Immature natural killer cell (primary cell): ENCODE measurements around the gene TMC5. TPM values are rescaled to one million over a fixed set of nuclear protein-coding genes. Genes with fewer than 3 reads are reported as not detected.

Source experiments
- DNase-seq, 3 donors: peaks; one replicate each; pipeline ENCODE4 v3.0.0; 2022; ENCODE audit warnings: mixed read lengths in 1 of 3
- H3K27ac Mint-ChIP-seq, 6 donors: one replicate each; pipeline ENCODE4 v1.8.0; 2020; ENCODE audit warnings: mixed read lengths in 6 of 6, mild to moderate bottlenecking in 5 of 6, inconsistent platforms in 4 of 6, moderate library complexity in 3 of 6
- H3K27me3 Mint-ChIP-seq, 3 donors: one replicate each; pipeline ENCODE4 v1.8.0; 2020 to 2021; ENCODE audit warnings: low read depth in 3 of 3, mild to moderate bottlenecking in 3 of 3, mixed read lengths in 3 of 3, moderate library complexity in 3 of 3, inconsistent platforms in 1 of 3
- H3K36me3 Mint-ChIP-seq, 3 donors: one replicate each; pipeline ENCODE4 v1.8.0; 2020; ENCODE audit warnings: mixed read lengths in 3 of 3, inconsistent platforms in 2 of 3, mild to moderate bottlenecking in 2 of 3
- H3K4me1 Mint-ChIP-seq, 2 donors: one replicate each; pipeline ENCODE4 v1.8.0; 2020; ENCODE audit warnings: inconsistent platforms in 2 of 2, mild to moderate bottlenecking in 2 of 2, mixed read lengths in 2 of 2, moderate library complexity in 1 of 2
- H3K4me3 Mint-ChIP-seq, 5 donors: one replicate each; pipeline ENCODE4 v1.8.0; 2020; ENCODE audit warnings: mild to moderate bottlenecking in 5 of 5, mixed read lengths in 5 of 5, inconsistent platforms in 3 of 5, moderate library complexity in 3 of 5
- H3K9me3 Mint-ChIP-seq, 6 donors: one replicate each; pipeline ENCODE4 v1.8.0; 2020; ENCODE audit warnings: mild to moderate bottlenecking in 6 of 6, mixed read lengths in 6 of 6, inconsistent platforms in 4 of 6, moderate library complexity in 3 of 6
- polyA plus RNA-seq, 3 donors: library from polyadenylated mRNA; unstranded; fragments of 300-500 nt; fragmentation: Illumina TruSeq; gene quantifications; one replicate each; pipeline ENCODE4 v1.2.3, GENCODE V29; 2021

TMC5 gene
- polyA plus RNA-seq, 3 donors from 2014 or later: not detected

DNA sequence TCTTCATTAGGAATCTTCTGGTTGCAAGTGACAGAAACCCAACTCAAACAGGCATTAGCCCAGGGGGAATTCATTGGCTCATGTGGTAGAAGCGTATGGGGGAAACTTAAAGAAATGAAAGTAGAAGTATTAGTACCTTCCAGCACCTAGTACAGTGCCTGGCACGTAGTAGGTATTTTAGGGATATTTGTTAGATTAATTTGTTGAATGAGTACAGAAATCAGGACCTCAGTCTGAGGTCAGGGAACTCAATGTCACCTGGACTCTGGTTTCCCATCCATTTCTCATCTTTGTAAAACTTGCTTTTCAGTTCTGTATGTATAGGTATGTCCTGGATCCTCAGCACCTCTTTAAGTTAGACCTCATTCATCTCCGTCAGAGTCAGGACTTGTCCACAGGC, 32.5 kb downstream of the TMC5 start:
- Mint-ChIP-seq H3K27ac (no peak overlapping the region), H3K36me3 (no peaks in the 10 kb centered on the region), H3K9me3 (no peaks in the 10 kb centered on the region), H3K4me1 (no peaks in the 10 kb centered on the region), H3K4me3 (no peak overlapping the region), H3K27me3 (peaks cover 6 to 7% (median 6%) of the 10 kb centered on the region in 3 donors)
- DNase-seq: no peak

DNA sequence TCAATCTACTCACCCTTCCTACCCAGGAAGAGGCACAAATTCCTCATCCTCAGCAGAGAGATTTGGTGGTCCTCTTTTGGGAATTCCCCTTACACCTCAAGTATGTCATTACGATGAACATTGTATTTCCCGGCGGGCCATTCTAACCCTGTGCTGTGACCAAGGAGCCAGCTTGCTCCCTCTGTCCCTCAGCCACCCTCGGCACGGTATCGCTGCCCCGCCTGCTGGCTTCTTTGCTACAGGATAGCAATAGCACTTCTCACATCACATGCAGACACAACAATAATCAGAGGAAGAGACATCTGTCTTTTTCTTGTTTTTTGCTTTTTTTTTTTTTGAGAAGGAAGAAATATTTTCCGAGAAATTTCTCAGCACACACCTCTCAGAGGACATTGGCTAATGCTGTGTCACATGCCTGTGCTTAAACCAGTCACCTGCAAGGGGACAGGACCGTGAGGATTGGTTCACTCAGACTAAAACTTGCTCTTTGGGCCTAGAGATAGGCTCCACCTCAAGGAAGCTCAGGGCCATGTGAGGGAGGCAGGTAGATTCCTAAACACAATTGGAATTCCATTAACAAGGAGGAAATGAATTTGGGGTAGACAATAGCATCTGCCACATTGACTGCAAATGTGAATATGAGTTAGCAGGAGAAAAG, 41.2 kb downstream of the TMC5 start:
- Mint-ChIP-seq H3K27ac (no peak overlapping the region), H3K4me1 (no peaks in the 10 kb centered on the region), H3K36me3 (no peaks in the 10 kb centered on the region), H3K27me3 (peaks cover 0 to 6% (median 2%) of the 10 kb centered on the region in 3 donors), H3K4me3 (no peak overlapping the region), H3K9me3 (no peaks in the 10 kb centered on the region)
- no peak for DNase-seq

DNA sequence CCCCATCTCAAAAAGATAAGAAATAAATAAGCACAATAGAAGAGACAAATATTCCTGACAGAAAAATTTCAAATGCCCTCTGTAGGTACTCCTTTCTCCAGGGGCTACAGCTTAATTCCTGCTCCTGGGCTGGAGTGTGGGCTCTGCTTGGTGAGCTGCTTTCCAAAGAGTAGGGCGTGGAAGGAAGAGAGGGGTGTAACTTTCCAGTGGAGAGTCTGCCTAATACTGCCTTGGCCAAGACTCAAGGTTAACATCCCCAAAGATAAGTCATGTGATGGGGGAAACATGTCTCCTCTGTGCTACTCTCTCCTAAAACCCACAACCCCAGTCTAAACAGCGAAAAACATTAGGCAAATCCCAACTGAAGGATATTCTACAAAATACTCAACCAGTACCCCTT, 42.7 kb downstream of the TMC5 start:
- DNase-seq: no peak
- Mint-ChIP-seq H3K9me3 (no peaks in the 10 kb centered on the region), H3K4me3 (no peak overlapping the region), H3K36me3 (no peaks in the 10 kb centered on the region), H3K27ac (no peak overlapping the region), H3K27me3 (peaks cover 0 to 10% (median 5%) of the 10 kb centered on the region in 3 donors), H3K4me1 (no peaks in the 10 kb centered on the region)

DNA sequence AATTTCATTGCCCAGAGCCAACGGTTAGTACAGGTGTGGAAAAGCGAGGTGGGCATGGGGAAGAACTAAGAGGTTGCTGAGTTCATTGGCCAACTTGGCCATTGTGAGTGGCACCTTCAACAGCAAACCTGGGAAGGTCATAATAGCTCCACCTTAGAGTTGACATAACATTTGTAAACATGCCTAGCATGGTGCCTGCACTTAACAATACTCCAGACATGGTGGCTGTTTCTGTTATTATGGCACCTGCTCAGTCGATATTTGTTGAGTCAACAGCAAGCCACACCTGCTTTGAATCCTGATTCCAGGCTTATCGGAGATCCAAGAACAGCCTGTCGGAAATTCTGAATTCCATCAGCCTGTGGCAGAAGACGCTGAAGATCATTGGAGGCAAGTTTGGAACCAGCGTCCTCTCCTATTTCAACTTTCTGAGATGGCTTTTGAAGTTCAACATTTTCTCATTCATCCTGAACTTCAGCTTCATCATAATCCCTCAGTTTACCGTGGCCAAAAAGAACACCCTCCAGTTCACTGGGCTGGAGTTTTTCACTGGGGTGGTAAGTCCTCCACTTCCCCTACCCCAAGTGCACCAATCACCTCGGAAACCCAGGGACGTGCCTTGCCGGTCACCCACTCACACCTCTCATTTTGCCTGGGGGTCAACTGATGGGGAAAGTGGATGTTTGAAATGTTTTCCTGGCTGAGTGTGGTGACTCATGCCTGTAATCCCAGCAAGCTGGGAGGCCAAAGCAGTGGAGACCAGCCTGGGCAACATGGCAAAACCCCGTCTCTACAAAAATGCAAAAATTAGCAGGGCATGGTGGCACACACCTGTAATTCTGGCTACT, 46.0 kb downstream of the TMC5 start:
- H3K27ac Mint-ChIP-seq: no peak overlapping the region
- H3K4me3 Mint-ChIP-seq: no peak overlapping the region
- H3K36me3 Mint-ChIP-seq: no peaks in the 10 kb centered on the region
- no peaks in the 10 kb centered on the region for H3K9me3 Mint-ChIP-seq
- peaks cover 2 to 13% (median 3%) of the 10 kb centered on the region in 3 donors for H3K27me3 Mint-ChIP-seq
- H3K4me1 Mint-ChIP-seq: no peaks in the 10 kb centered on the region
- DNase-seq: no peak

DNA sequence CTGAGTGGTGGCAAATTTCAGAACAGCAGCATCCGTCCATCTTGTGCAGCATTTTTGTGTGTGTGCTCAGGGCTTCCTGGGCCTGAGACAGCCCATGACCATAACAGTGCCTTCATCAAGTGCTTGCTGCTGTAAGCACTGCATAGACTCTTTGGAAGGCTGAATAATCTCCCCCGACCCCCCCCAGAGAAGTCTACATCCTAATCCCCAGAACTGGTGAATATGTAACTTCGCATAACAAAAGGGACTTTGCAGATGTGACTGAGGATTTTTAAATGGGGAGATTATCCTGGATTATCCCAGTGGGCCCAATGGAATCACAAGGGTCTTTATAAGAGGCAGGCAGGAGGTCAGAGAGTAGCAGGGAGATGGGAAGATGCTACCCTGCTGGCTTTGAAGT, 50.6 kb downstream of the TMC5 start:
- H3K27ac Mint-ChIP-seq: no peak overlapping the region
- no peak overlapping the region for H3K4me3 Mint-ChIP-seq
- H3K36me3 Mint-ChIP-seq: no peaks in the 10 kb centered on the region
- peaks cover 2 to 7% (median 3%) of the 10 kb centered on the region in 3 donors for H3K27me3 Mint-ChIP-seq
- DNase-seq: no peak
- H3K9me3 Mint-ChIP-seq: no peaks in the 10 kb centered on the region
- no peaks in the 10 kb centered on the region for H3K4me1 Mint-ChIP-seq

DNA sequence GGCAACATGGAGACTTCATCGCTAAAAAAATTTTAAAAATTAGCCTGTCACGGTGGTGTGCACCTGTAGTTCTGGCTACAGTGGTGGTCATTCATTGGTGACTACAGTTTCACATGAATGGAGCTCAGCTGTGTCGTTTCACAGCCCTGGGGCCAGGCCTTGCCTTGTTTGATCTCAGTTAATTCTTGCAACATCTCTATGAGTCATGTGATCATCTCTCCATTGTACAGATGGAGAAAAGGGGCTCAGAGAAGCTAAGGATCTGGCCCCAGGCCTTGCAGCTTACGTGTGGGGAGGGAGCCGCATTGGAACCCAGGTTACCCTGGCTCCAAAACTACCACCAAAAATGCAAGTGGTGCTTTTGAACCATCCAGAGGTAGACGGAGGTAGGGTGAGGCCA, 54.8 kb downstream of the TMC5 start:
- H3K36me3 Mint-ChIP-seq: no peaks in the 10 kb centered on the region
- no peak for DNase-seq
- no peaks in the 10 kb centered on the region for H3K4me1 Mint-ChIP-seq
- no peak overlapping the region for H3K27ac Mint-ChIP-seq
- no peaks in the 10 kb centered on the region for H3K9me3 Mint-ChIP-seq
- H3K4me3 Mint-ChIP-seq: no peak overlapping the region
- peaks cover 2 to 8% (median 4%) of the 10 kb centered on the region in 3 donors for H3K27me3 Mint-ChIP-seq

DNA sequence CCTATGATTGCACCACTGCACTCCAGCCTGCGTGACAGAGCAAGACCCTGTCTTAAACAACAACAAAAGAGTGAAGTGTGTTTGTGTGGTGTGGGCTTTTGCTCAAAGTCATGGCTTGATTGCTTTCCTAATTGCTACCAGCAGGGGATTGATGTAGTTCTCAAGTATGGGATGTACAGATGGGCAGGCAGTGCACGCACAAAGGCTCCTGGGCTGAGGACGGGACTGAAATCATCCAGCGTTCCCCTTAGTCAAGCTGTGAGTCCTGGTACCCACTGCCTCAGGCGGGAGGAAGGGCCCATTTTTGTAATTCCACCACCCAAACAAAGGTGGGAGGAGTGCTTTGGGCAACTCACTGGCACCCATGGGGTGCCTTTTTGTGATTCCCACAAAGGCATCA, 56.9 kb downstream of the TMC5 start:
- DNase-seq: no peak
- Mint-ChIP-seq H3K4me3 (no peak overlapping the region), H3K4me1 (no peaks in the 10 kb centered on the region), H3K9me3 (no peaks in the 10 kb centered on the region), H3K27ac (no peak overlapping the region), H3K36me3 (no peaks in the 10 kb centered on the region), H3K27me3 (peaks cover 4 to 5% (median 5%) of the 10 kb centered on the region in 3 donors)

DNA sequence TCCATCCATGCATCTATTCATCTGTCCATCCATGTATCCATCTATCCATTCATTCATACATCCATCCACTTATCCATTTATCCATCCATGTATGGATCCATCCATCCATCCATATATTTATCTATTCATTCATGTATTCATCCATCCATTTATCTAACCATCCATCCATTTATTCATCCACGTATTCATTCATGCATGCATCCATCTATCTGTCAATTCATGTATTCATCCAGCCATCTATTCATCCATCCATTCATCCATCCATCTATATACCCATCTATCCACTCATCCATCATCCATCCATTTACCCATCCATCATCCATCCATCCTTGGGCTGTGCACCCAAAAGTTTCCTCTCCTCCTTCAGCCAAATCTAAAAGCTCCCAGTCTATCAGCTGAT, 60.8 kb downstream of the TMC5 start:
- Mint-ChIP-seq H3K27ac (no peak overlapping the region), H3K9me3 (no peaks in the 10 kb centered on the region), H3K4me3 (no peak overlapping the region), H3K4me1 (no peaks in the 10 kb centered on the region), H3K36me3 (no peaks in the 10 kb centered on the region), H3K27me3 (peaks cover 4 to 10% (median 5%) of the 10 kb centered on the region in 3 donors)
- no peak for DNase-seq

DNA sequence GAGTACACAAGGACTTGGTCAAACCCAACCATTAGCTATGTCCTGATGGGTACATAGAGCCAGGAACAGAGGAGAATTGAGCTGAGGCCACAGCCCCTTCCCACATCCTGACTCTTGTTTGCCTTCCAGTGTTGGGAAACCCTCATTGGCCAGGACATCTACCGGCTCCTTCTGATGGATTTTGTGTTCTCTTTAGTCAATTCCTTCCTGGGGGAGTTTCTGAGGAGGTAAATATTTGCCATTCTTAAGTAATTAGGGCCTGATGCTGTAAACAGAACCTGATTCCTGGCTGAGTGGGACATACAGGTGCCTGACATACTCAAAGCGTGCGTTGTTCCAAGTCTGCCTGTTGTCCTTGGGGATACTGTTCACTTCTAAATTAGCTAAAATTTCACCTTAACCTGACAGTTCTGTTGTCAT, 61.6 kb downstream of the TMC5 start:
- DNase-seq: no peak
- Mint-ChIP-seq H3K4me1 (no peaks in the 10 kb centered on the region), H3K36me3 (no peaks in the 10 kb centered on the region), H3K27ac (no peak overlapping the region), H3K4me3 (no peak overlapping the region), H3K9me3 (no peaks in the 10 kb centered on the region), H3K27me3 (peaks cover 3 to 10% (median 4%) of the 10 kb centered on the region in 3 donors)

DNA sequence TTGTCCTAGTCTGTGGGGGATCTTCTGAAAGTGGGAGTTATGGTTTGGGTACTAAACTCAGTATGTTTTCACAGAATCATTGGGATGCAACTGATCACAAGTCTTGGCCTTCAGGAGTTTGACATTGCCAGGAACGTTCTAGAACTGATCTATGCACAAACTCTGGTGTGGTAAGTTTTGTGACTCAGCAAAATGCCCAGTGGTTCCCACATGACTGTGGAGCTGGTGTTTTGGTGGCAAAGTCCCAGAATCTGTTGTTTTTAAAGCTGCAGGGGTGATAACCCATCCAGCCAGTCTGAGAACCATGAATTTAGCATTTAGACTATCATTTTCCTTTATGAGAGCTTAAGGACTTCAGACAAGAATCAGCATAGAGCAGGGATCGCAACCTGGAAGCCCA, 63.6 kb downstream of the TMC5 start:
- H3K4me1 Mint-ChIP-seq: no peaks in the 10 kb centered on the region
- peaks cover 2 to 8% (median 4%) of the 10 kb centered on the region in 3 donors for H3K27me3 Mint-ChIP-seq
- no peak overlapping the region for H3K4me3 Mint-ChIP-seq
- H3K27ac Mint-ChIP-seq: no peak overlapping the region
- H3K36me3 Mint-ChIP-seq: no peaks in the 10 kb centered on the region
- H3K9me3 Mint-ChIP-seq: no peaks in the 10 kb centered on the region
- no peak for DNase-seq

DNA sequence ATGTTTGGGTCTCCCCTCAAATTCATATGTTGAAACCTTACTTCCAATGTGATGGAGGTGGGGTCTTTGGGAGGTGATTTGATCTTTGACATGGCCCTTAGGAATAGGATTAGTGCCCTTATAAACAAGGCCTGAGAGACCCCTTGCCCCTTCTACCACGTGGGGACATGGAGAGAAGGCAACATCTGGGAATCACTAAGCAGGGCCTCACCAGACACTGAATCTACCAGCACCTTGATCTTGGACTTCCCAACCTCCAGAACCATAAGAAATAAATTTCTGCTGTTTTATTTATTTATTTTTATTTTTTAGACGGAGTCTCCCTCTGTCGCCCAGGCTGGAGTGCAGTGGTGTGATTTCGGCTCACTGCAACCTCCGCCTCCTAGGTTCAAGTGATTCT, 64.1 kb downstream of the TMC5 start:
- no peaks in the 10 kb centered on the region for H3K4me1 Mint-ChIP-seq
- H3K9me3 Mint-ChIP-seq: no peaks in the 10 kb centered on the region
- H3K36me3 Mint-ChIP-seq: no peaks in the 10 kb centered on the region
- H3K27ac Mint-ChIP-seq: no peak overlapping the region
- DNase-seq: no peak
- H3K27me3 Mint-ChIP-seq: peaks cover 2 to 8% (median 4%) of the 10 kb centered on the region in 3 donors
- no peak overlapping the region for H3K4me3 Mint-ChIP-seq

DNA sequence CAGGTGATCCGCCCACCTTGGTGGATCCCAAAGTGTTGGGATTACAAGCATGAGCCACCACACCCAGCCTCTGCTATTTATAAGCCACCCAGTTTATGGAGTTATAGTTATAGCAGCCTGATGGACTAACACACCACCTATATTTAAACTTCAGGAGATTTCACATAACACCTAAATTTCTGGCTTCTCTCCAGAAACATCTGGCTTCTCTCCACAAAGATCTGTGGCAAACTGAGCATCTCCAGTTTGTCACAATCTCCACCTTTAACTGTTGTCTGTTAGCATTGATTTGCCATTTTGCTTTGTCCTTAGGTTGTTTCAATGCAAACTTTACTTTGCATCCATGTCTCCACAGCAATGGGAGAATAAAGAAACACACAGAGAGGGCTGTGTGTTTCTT, 64.6 kb downstream of the TMC5 start:
- Mint-ChIP-seq H3K27me3 (peaks cover 2 to 8% (median 4%) of the 10 kb centered on the region in 3 donors), H3K4me3 (no peak overlapping the region), H3K27ac (no peak overlapping the region), H3K36me3 (no peaks in the 10 kb centered on the region), H3K9me3 (no peaks in the 10 kb centered on the region), H3K4me1 (no peaks in the 10 kb centered on the region)
- no peak for DNase-seq

DNA sequence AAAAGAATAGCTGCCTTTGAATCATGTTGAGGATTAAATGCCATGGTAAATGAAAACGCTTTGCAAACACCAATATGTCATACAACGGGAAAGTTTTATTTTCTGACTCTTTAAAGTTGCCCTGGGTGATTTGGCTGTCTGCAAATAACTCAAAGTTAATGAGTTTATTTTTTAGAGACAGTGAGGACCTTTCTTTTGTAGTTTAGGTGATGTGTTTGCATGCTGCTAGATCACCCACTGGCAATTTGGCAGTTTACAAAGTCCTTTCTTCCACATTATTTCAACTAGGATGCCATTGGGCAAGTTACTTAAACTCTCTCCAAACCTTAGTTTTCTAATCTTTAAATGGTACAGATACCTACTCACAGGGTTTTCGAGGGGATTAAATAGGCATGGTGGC, 66.4 kb downstream of the TMC5 start:
- no peak for DNase-seq
- no peak overlapping the region for H3K4me3 Mint-ChIP-seq
- H3K36me3 Mint-ChIP-seq: no peaks in the 10 kb centered on the region
- no peaks in the 10 kb centered on the region for H3K4me1 Mint-ChIP-seq
- H3K27ac Mint-ChIP-seq: no peak overlapping the region
- H3K9me3 Mint-ChIP-seq: no peaks in the 10 kb centered on the region
- H3K27me3 Mint-ChIP-seq: peaks cover 1 to 8% (median 4%) of the 10 kb centered on the region in 3 donors

DNA sequence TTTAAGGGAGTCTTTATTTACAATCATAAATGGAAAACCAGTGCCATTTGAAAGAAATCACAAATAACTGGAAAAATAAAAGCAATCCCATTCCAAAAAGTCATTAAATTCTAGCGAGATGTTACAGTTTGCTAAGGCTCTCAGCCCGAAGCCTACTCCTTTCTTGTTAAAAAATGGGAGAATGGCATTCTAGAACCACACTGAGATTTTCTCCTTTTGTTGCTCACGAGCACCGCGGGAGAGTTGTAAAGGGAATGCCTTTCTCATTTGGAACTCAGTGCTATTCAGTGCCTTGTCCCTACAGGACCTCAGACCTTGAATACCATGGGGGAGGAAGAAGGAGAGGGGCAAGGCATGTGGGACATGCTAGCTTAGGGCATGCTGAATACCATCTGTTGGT, 67.9 kb downstream of the TMC5 start:
- Mint-ChIP-seq H3K4me3 (no peak overlapping the region), H3K36me3 (no peaks in the 10 kb centered on the region), H3K9me3 (no peaks in the 10 kb centered on the region), H3K4me1 (no peaks in the 10 kb centered on the region), H3K27me3 (peaks cover 1 to 6% (median 1%) of the 10 kb centered on the region in 3 donors), H3K27ac (no peak overlapping the region)
- DNase-seq: no peak
